Medulla oblongata (tissue), 1 donor: ENCODE measurements around the gene KY.

ENCODE experiments used
- DNase-seq: peaks from one replicate; pipeline ENCODE4 v3.0.0-alpha.2; 2015; ENCODE audit errors: extremely low spot score

Gene KY

GRCh38 chr3:134667956-134668355, 17.1 kb upstream of the KY start:
- no peak for DNase-seq

GRCh38 chr3:134667406-134667805, 16.6 kb upstream of the KY start:
- no peak for DNase-seq

- DNase-seq, result no peak
Observed at GRCh38 chr3:134666885-134667284, 16.1 kb upstream of the KY start.

- DNase-seq, result no peak
Observed at GRCh38 chr3:134666466-134666865, 15.6 kb upstream of the KY start.

- no peak for DNase-seq
Observed at GRCh38 chr3:134666052-134666451, 15.2 kb upstream of the KY start.

GRCh38 chr3:134665243-134665642, 14.4 kb upstream of the KY start:
- no peak for DNase-seq

GRCh38 chr3:134663721-134664456, 13.1 kb upstream of the KY start:
- DNase-seq, result peak; percentile 46

GRCh38 chr3:134660046-134660441, 9.2 kb upstream of the KY start:
- no peak for DNase-seq

- no peak for DNase-seq
Observed at GRCh38 chr3:134659391-134660045, 8.7 kb upstream of the KY start.

GRCh38 chr3:134658555-134658954, 7.7 kb upstream of the KY start:
- no peak for DNase-seq

- no peak for DNase-seq
Observed at GRCh38 chr3:134656211-134656800, 5.5 kb upstream of the KY start.

- no peak for DNase-seq
Observed at GRCh38 chr3:134655706-134656105, 4.9 kb upstream of the KY start.

- DNase-seq, result no peak
Observed at GRCh38 chr3:134654031-134654430, 3.2 kb upstream of the KY start.

GRCh38 chr3:134652886-134653630, 2.2 kb upstream of the KY start:
- DNase-seq, result no peak

GRCh38 chr3:134652409-134652831, 1.6 kb upstream of the KY start:
- no peak for DNase-seq

- DNase-seq, result peak; percentile 74
Observed at GRCh38 chr3:134651347-134652041, 672 bp upstream of the KY start.

- no peak for DNase-seq
Observed at GRCh38 chr3:134649106-134649705, 1.6 kb downstream of the KY start.

- no peak for DNase-seq
Observed at GRCh38 chr3:134647902-134648760, 2.7 kb downstream of the KY start.

- DNase-seq, result no peak
Observed at GRCh38 chr3:134646086-134646485, 4.7 kb downstream of the KY start.

GRCh38 chr3:134645515-134645914, 5.3 kb downstream of the KY start:
- DNase-seq, result no peak
